Activated CD8-positive, alpha-beta T cell treated with anti-CD3 and anti-CD28 coated beads for 36 hours (primary cell): Measurements from ENCODE around the gene GRIP1. TPM values are rescaled to one million over a fixed set of nuclear protein-coding genes. Genes with fewer than 3 reads are reported as not detected.

Experiments
- ATAC-seq: fragments of 200-7000 bp; cut with Tn5 transposase; one replicate; pipeline ENCODE4 v1.10.0; 2021; ENCODE audit warnings: mild to moderate bottlenecking, moderate library complexity
- CTCF ChIA-PET: fragments of 350-600 bp; sonication (Branson Sonifier 250); formaldehyde crosslinking; loops from one replicate; lab custom pipeline; 2021; ENCODE audit warnings: antibody characterized with exemption; lab: Charles Lee
- POLR2A ChIA-PET: fragments of 350-600 bp; sonication (Branson Sonifier 250); formaldehyde crosslinking; loops from one replicate; lab custom pipeline; 2021; ENCODE audit warnings: antibody characterized with exemption; lab: Charles Lee
- DNase-seq: peaks from one replicate; pipeline ENCODE4 v3.0.0-alpha.2; 2020
- H3K27ac Mint-ChIP-seq: one replicate; pipeline ENCODE4 v1.8.0; 2021; ENCODE audit warnings: mild to moderate bottlenecking, mixed read lengths
- H3K27me3 Mint-ChIP-seq: one replicate; pipeline ENCODE4 v1.8.0; 2021; ENCODE audit warnings: mixed read lengths
- H3K36me3 Mint-ChIP-seq: one replicate; pipeline ENCODE4 v1.8.0; 2021; ENCODE audit warnings: low read depth, mixed read lengths
- H3K4me1 Mint-ChIP-seq: one replicate; pipeline ENCODE4 v1.8.0; 2021; ENCODE audit warnings: low read depth, mixed read lengths
- H3K4me3 Mint-ChIP-seq: one replicate; pipeline ENCODE4 v1.8.0; 2021; ENCODE audit warnings: mild to moderate bottlenecking, moderate library complexity, mixed read lengths
- H3K9me3 Mint-ChIP-seq: one replicate; pipeline ENCODE4 v1.8.0; 2021; ENCODE audit warnings: mixed read lengths
- CTCF ChIP-seq: fragments of 200-600 bp; IDR thresholded peaks from one replicate; pipeline ENCODE4 v1.8.0; 2022; ENCODE audit warnings: antibody characterized with exemption, mild to moderate bottlenecking
- intact Hi-C: fragments of 100-400 bp; cut with micrococcal nuclease; formaldehyde crosslinking; loops from one replicate; pipeline ENCODE4 v1.10.0; 2022
- total RNA-seq, 2 experiments: library from RNA; stranded (reverse); gene quantifications; one replicate each; pipeline ENCODE4 v1.2.3, GENCODE V29; 2021

The GRIP1 gene
- total RNA-seq, 2 experiments from 2014 or later: 0.51 to 0.61 TPM

- POLR2A ChIA-PET: no interaction called here
Measured at GRCh38 chr12:66397574-66398290, 281.1 kb downstream of the GRIP1 start.

GRCh38 chr12:66393890-66394289 is 285.0 kb downstream of the GRIP1 start:
- no peak overlapping the region for H3K27ac Mint-ChIP-seq
- H3K4me3 Mint-ChIP-seq: no peak overlapping the region
- H3K27me3 Mint-ChIP-seq: peaks cover 32% of the 10 kb centered on the region
- H3K4me1 Mint-ChIP-seq: peaks cover 16% of the 10 kb centered on the region
- DNase-seq (no peak), ATAC-seq (peak; percentile 47)
- H3K36me3 Mint-ChIP-seq: no peaks in the 10 kb centered on the region
- ChIA-PET CTCF (interaction anchor here (1.2 to 2.6 kb wide), 3 partner anchors 15 to 139 kb away, joined by 5 to 9 read pairs (median 5); no protein-coding TSS in a partner anchor), POLR2A (no interaction called here)
- H3K9me3 Mint-ChIP-seq: no peaks in the 10 kb centered on the region
- TF ChIP-seq CTCF: no peak
- intact Hi-C loops: no loop called here

More at GRCh38 chr12:66397574-66398290, 281.1 kb downstream of the GRIP1 start:
- no peak for TF ChIP-seq CTCF
- ATAC-seq (no peak), DNase-seq (no peak)
- Mint-ChIP-seq H3K9me3 (no peaks in the 10 kb centered on the region), H3K36me3 (no peaks in the 10 kb centered on the region), H3K27ac (no peak overlapping the region), H3K4me3 (no peak overlapping the region), H3K27me3 (peaks cover 26% of the 10 kb centered on the region), H3K4me1 (peaks cover 14% of the 10 kb centered on the region)
- intact Hi-C loops: no loop called here
- CTCF ChIA-PET: interaction anchor here (1.2 kb wide), 1 partner anchor 128 kb away, joined by 3 read pairs; no protein-coding TSS in a partner anchor

GRCh38 chr12:66392266-66392915 is 286.5 kb downstream of the GRIP1 start:
- POLR2A ChIA-PET: no interaction called here
- Mint-ChIP-seq H3K36me3 (peaks cover 1% of the 10 kb centered on the region), H3K9me3 (no peaks in the 10 kb centered on the region), H3K27ac (no peak overlapping the region), H3K4me1 (peaks cover 16% of the 10 kb centered on the region), H3K4me3 (no peak overlapping the region), H3K27me3 (peaks cover 32% of the 10 kb centered on the region)
- no peak for TF ChIP-seq CTCF
- no peak for DNase-seq
- CTCF ChIA-PET: interaction anchor here (1.2 to 1.4 kb wide), 2 partner anchors 16 to 122 kb away, joined by 3 to 5 read pairs; no protein-coding TSS in a partner anchor
- ATAC-seq: no peak
- intact Hi-C loops: no loop called here

GRCh38 chr12:66388517-66388916 is 290.4 kb downstream of the GRIP1 start:
- Mint-ChIP-seq H3K27me3 (peaks cover 11% of the 10 kb centered on the region), H3K4me1 (peaks cover 4% of the 10 kb centered on the region), H3K9me3 (no peaks in the 10 kb centered on the region), H3K36me3 (peaks cover 3% of the 10 kb centered on the region), H3K4me3 (no peak overlapping the region), H3K27ac (no peak overlapping the region)
- POLR2A ChIA-PET: no interaction called here
- CTCF ChIA-PET: no interaction called here
- intact Hi-C loops: no loop called here
- ATAC-seq: no peak
- TF ChIP-seq CTCF: no peak
- DNase-seq: no peak

- Mint-ChIP-seq H3K27me3 (peaks cover 4% of the 10 kb centered on the region), H3K4me3 (no peak overlapping the region), H3K36me3 (peaks cover 3% of the 10 kb centered on the region), H3K4me1 (no peaks in the 10 kb centered on the region), H3K27ac (no peak overlapping the region), H3K9me3 (no peaks in the 10 kb centered on the region)
- POLR2A ChIA-PET: interaction anchor here (0.6 kb wide), 1 partner anchor 27 kb away, joined by 3 read pairs; no protein-coding TSS in a partner anchor
- ATAC-seq: no peak
- CTCF ChIA-PET: interaction anchor here (1.1 kb wide), 1 partner anchor 11 kb away, joined by 3 read pairs; no protein-coding TSS in a partner anchor
- intact Hi-C loops: no loop called here
- DNase-seq: no peak
- no peak for TF ChIP-seq CTCF
Measured at GRCh38 chr12:66387117-66387516, 291.8 kb downstream of the GRIP1 start.
